ENCODE data around the gene SLC13A2. TPM values are rescaled to one million over a fixed set of nuclear protein-coding genes. Genes with fewer than 3 reads are reported as not detected.

The SLC13A2 gene
- total and polyA plus RNA-seq, 9 donors: 0.09 to 0.12 TPM; not detected in 7

GRCh38 chr17:28470266-28470913, 3.1 kb upstream of the SLC13A2 start:
- 70% methylated on average over 4 of the region's 7 CpGs for WGBS (ENCODE audit: insufficient coverage)
- Histone ChIP-seq H3K36me3 (ENCODE audit: control insufficient read depth, insufficient read depth, low read length) (no peaks in the 10 kb centered on the region), H3K27ac (ENCODE audit: low read length) (no peak overlapping the region), H3K27me3 (ENCODE audit: control insufficient read depth, insufficient read depth, low read length) (peaks cover 5% of the 10 kb centered on the region), H3K4me3 (ENCODE audit: low read length) (no peak overlapping the region), H3K9me3 (replicated peaks; ENCODE audit: control insufficient read depth, low read depth, low read length) (no peaks in the 10 kb centered on the region), H3K4me1 (ENCODE audit: control insufficient read depth, insufficient read depth, low read length) (no peaks in the 10 kb centered on the region)
- no peak for DNase-seq

GRCh38 chr17:28470914-28471366, 2.5 kb upstream of the SLC13A2 start:
- WGBS (ENCODE audit: insufficient coverage): 67% methylated on average over 1 of the region's 3 CpGs
- Histone ChIP-seq H3K27ac (ENCODE audit: low read length) (no peak overlapping the region), H3K36me3 (ENCODE audit: control insufficient read depth, insufficient read depth, low read length) (no peaks in the 10 kb centered on the region), H3K9me3 (replicated peaks; ENCODE audit: control insufficient read depth, low read depth, low read length) (no peaks in the 10 kb centered on the region), H3K4me1 (ENCODE audit: control insufficient read depth, insufficient read depth, low read length) (no peaks in the 10 kb centered on the region), H3K4me3 (ENCODE audit: low read length) (no peak overlapping the region), H3K27me3 (ENCODE audit: control insufficient read depth, insufficient read depth, low read length) (peaks cover 7% of the 10 kb centered on the region)
- DNase-seq: peak; percentile 12

- H3K9me3 ChIP-seq (replicated peaks; ENCODE audit: control insufficient read depth, low read depth, low read length): no peaks in the 10 kb centered on the region
- H3K36me3 ChIP-seq (ENCODE audit: control insufficient read depth, insufficient read depth, low read length): no peaks in the 10 kb centered on the region
- WGBS (ENCODE audit: insufficient coverage): 64% methylated on average over 8 of the region's 15 CpGs
- DNase-seq: no peak
- no peaks in the 10 kb centered on the region for H3K4me1 ChIP-seq (ENCODE audit: control insufficient read depth, insufficient read depth, low read length)
- H3K27ac ChIP-seq (ENCODE audit: low read length): no peak overlapping the region
- peaks cover 7% of the 10 kb centered on the region for H3K27me3 ChIP-seq (ENCODE audit: control insufficient read depth, insufficient read depth, low read length)
- H3K4me3 ChIP-seq (ENCODE audit: low read length): no peak overlapping the region
Measured at GRCh38 chr17:28471531-28472342, 1.7 kb upstream of the SLC13A2 start.

- Histone ChIP-seq H3K27me3 (ENCODE audit: control insufficient read depth, insufficient read depth, low read length) (peaks cover 7% of the 10 kb centered on the region), H3K4me3 (ENCODE audit: low read length) (no peak overlapping the region), H3K36me3 (ENCODE audit: control insufficient read depth, insufficient read depth, low read length) (no peaks in the 10 kb centered on the region), H3K27ac (ENCODE audit: low read length) (no peak overlapping the region), H3K4me1 (ENCODE audit: control insufficient read depth, insufficient read depth, low read length) (no peaks in the 10 kb centered on the region), H3K9me3 (replicated peaks; ENCODE audit: control insufficient read depth, low read depth, low read length) (no peaks in the 10 kb centered on the region)
- DNase-seq: no peak
- 88% methylated on average over 1 of the region's 7 CpGs for WGBS (ENCODE audit: insufficient coverage)
Measured at GRCh38 chr17:28472871-28473497, 460 bp upstream of the SLC13A2 start.

- H3K27ac ChIP-seq (ENCODE audit: low read length): no peak overlapping the region
- H3K27me3 ChIP-seq (ENCODE audit: control insufficient read depth, insufficient read depth, low read length): peaks cover 6% of the 10 kb centered on the region
- H3K9me3 ChIP-seq (replicated peaks; ENCODE audit: control insufficient read depth, low read depth, low read length): no peaks in the 10 kb centered on the region
- no peaks in the 10 kb centered on the region for H3K36me3 ChIP-seq (ENCODE audit: control insufficient read depth, insufficient read depth, low read length)
- no peak overlapping the region for H3K4me3 ChIP-seq (ENCODE audit: low read length)
- H3K4me1 ChIP-seq (ENCODE audit: control insufficient read depth, insufficient read depth, low read length): no peaks in the 10 kb centered on the region
- no peak for DNase-seq
- WGBS (ENCODE audit: insufficient coverage): 80% methylated on average over 3 of the region's 7 CpGs
Measured at GRCh38 chr17:28474111-28474531, 677 bp downstream of the SLC13A2 start.

GRCh38 chr17:28475151-28475900, 1.9 kb downstream of the SLC13A2 start:
- 57% methylated on average over 7 of the region's 9 CpGs for WGBS (ENCODE audit: insufficient coverage)
- Histone ChIP-seq H3K27ac (ENCODE audit: low read length) (no peak overlapping the region), H3K9me3 (replicated peaks; ENCODE audit: control insufficient read depth, low read depth, low read length) (no peaks in the 10 kb centered on the region), H3K27me3 (ENCODE audit: control insufficient read depth, insufficient read depth, low read length) (peaks cover 2% of the 10 kb centered on the region), H3K4me1 (ENCODE audit: control insufficient read depth, insufficient read depth, low read length) (no peaks in the 10 kb centered on the region), H3K36me3 (ENCODE audit: control insufficient read depth, insufficient read depth, low read length) (no peaks in the 10 kb centered on the region), H3K4me3 (ENCODE audit: low read length) (no peak overlapping the region)
- DNase-seq: no peak

GRCh38 chr17:28476076-28476865, 2.8 kb downstream of the SLC13A2 start:
- Histone ChIP-seq H3K4me1 (ENCODE audit: control insufficient read depth, insufficient read depth, low read length) (no peaks in the 10 kb centered on the region), H3K36me3 (ENCODE audit: control insufficient read depth, insufficient read depth, low read length) (no peaks in the 10 kb centered on the region), H3K9me3 (replicated peaks; ENCODE audit: control insufficient read depth, low read depth, low read length) (no peaks in the 10 kb centered on the region), H3K27ac (ENCODE audit: low read length) (no peak overlapping the region), H3K4me3 (ENCODE audit: low read length) (no peak overlapping the region), H3K27me3 (ENCODE audit: control insufficient read depth, insufficient read depth, low read length) (peaks cover 2% of the 10 kb centered on the region)
- 76% methylated on average over 6 of the region's 11 CpGs for WGBS (ENCODE audit: insufficient coverage)
- DNase-seq: no peak

GRCh38 chr17:28477928-28478327, 4.5 kb downstream of the SLC13A2 start:
- no peak for DNase-seq
- 94% methylated on average over 3 of the region's 7 CpGs for WGBS (ENCODE audit: insufficient coverage)
- Histone ChIP-seq H3K4me1 (ENCODE audit: control insufficient read depth, insufficient read depth, low read length) (no peaks in the 10 kb centered on the region), H3K36me3 (ENCODE audit: control insufficient read depth, insufficient read depth, low read length) (no peaks in the 10 kb centered on the region), H3K27me3 (ENCODE audit: control insufficient read depth, insufficient read depth, low read length) (peaks cover 2% of the 10 kb centered on the region), H3K9me3 (replicated peaks; ENCODE audit: control insufficient read depth, low read depth, low read length) (no peaks in the 10 kb centered on the region), H3K4me3 (ENCODE audit: low read length) (no peak overlapping the region), H3K27ac (ENCODE audit: low read length) (no peak overlapping the region)

Measured in muscle of leg (tissue), 11 donors.